Endothelial cell of umbilical vein (primary cell): ENCODE results near the gene TTC24. TPM values are rescaled to one million over a fixed set of nuclear protein-coding genes. Genes with fewer than 3 reads are reported as not detected.

ENCODE experiments used
- BruUV-seq: library from RNA; stranded (reverse); fragments of 400-500 nt; replicated peaks from 2 replicates; lab custom pipeline; 2021; lab: Mats Ljungman, UMichigan
- CTCF ChIA-PET: fragments of 300-600, 350-600 bp; sonication (Branson Sonifier 250); formaldehyde crosslinking; loops from one replicate; lab custom pipeline; 2021; ENCODE audit warnings: antibody characterized with exemption, inconsistent platforms; lab: Charles Lee
- POLR2A ChIA-PET: fragments of 300-600, 350-600 bp; sonication (Branson Sonifier 250); formaldehyde crosslinking; loops from one replicate; lab custom pipeline; 2021; ENCODE audit warnings: antibody characterized with exemption, inconsistent platforms; lab: Charles Lee
- DNase-seq: peaks from one replicate; pipeline ENCODE4 v3.0.0-alpha.2; 2011; ENCODE audit warnings: low read depth, low spot score
- FAIRE-seq: peaks from 2 replicates; lab custom pipeline; 2011; peaks lifted over from hg19 to GRCh38; lab: Jason Lieb, UNC
- H2AFZ ChIP-seq: 2 replicates; pipeline ENCODE4 v1.6.0; 2012; ENCODE audit warnings: low read depth, low read length, control low read depth, inconsistent platforms
- H3K27ac ChIP-seq: 2 replicates; pipeline ENCODE4 v1.5.1; 2011; ENCODE audit warnings: low read depth, mild to moderate bottlenecking, control low read depth, low read length, moderate library complexity; ENCODE audit not compliant: insufficient read depth
- H3K27me3 ChIP-seq, 2 experiments: 2 replicates each; pipeline versions ENCODE4 v1.6.0 to v1.6.1; 2011; ENCODE audit warnings: low read length in 2 of 2, mixed read lengths in 1 of 2; ENCODE audit not compliant: control insufficient read depth in 2 of 2, insufficient read depth in 2 of 2
- H3K36me3 ChIP-seq, 2 experiments: 2 replicates in 1 of 2; 3 replicates in 1 of 2; pipeline ENCODE4 v1.5.1; 2011; ENCODE audit warnings: low read length in 2 of 2, mild to moderate bottlenecking in 1 of 2, moderate library complexity in 1 of 2; ENCODE audit not compliant: control insufficient read depth in 2 of 2, insufficient read depth in 2 of 2; ENCODE audit errors: extremely low read depth in 1 of 2
- H3K4me1 ChIP-seq: 3 replicates; pipeline ENCODE4 v1.5.1; 2011; ENCODE audit warnings: mild to moderate bottlenecking, low read length; ENCODE audit not compliant: control insufficient read depth, insufficient read depth; ENCODE audit errors: extremely low read depth
- H3K4me2 ChIP-seq: 2 replicates; pipeline ENCODE4 v1.6.1; 2011; ENCODE audit warnings: low read length, control low read depth, mixed read lengths; ENCODE audit not compliant: insufficient read depth
- H3K4me3 ChIP-seq, 3 experiments: fragments of 200-600 bp in 1 of 3; sonication (generic), shearing (Covaris generic) in 1 of 3; replicated peaks in 1 of 3; 2 replicates each; pipeline ENCODE4 v1.5.1; 2011 to 2016; ENCODE audit warnings: control low read depth in 3 of 3, low read length in 3 of 3, mild to moderate bottlenecking in 2 of 3, inconsistent platforms in 1 of 3, low read depth in 1 of 3, moderate library complexity in 1 of 3; ENCODE audit not compliant: insufficient read depth in 1 of 3
- H3K79me2 ChIP-seq: 2 replicates; pipeline ENCODE4 v1.6.0; 2012; ENCODE audit warnings: low read length, inconsistent platforms; ENCODE audit not compliant: control insufficient read depth, insufficient read depth
- H3K9ac ChIP-seq: replicated peaks from 2 replicates; pipeline ENCODE3; 2011; ENCODE audit warnings: low read length, control low read depth; ENCODE audit not compliant: insufficient read depth; ENCODE audit errors: extremely low read depth
- H3K9me1 ChIP-seq: replicated peaks from 3 replicates; pipeline ENCODE4 v1.6.0; 2011; ENCODE audit warnings: mild to moderate bottlenecking, low read length; ENCODE audit not compliant: control insufficient read depth, insufficient read depth; ENCODE audit errors: extremely low read depth
- H3K9me3 ChIP-seq: replicated peaks from 2 replicates; pipeline ENCODE4 v1.5.1; 2012; ENCODE audit warnings: low read length, inconsistent platforms; ENCODE audit not compliant: control insufficient read depth, insufficient read depth
- H4K20me1 ChIP-seq: replicated peaks from 2 replicates; pipeline ENCODE3; 2011; ENCODE audit warnings: mild to moderate bottlenecking, low read length; ENCODE audit not compliant: control insufficient read depth, insufficient read depth; ENCODE audit errors: extremely low read depth
- EZH2 ChIP-seq: IDR thresholded peaks from 2 replicates; pipeline ENCODE4 v1.6.1; 2012; ENCODE audit warnings: borderline replicate concordance, low read depth, mild to moderate bottlenecking, moderate library complexity, low read length, inconsistent platforms; ENCODE audit not compliant: severe bottlenecking
- FOS ChIP-seq: IDR thresholded peaks from 2 replicates; pipeline ENCODE4 v1.6.1; 2011; ENCODE audit warnings: mild to moderate bottlenecking, low read length, moderate library complexity, borderline replicate concordance; ENCODE audit not compliant: insufficient read depth
- GATA2 ChIP-seq: IDR thresholded peaks from 2 replicates; pipeline ENCODE4 v1.7.0; 2011; ENCODE audit warnings: low read depth, mild to moderate bottlenecking, moderate library complexity, mixed read lengths, low read length; ENCODE audit not compliant: insufficient read length, insufficient read depth
- JUN ChIP-seq: IDR thresholded peaks from 2 replicates; pipeline ENCODE4 v1.6.1; 2011; ENCODE audit warnings: borderline replicate concordance, low read depth; ENCODE audit not compliant: insufficient read length, insufficient read depth
- MYC ChIP-seq: IDR thresholded peaks from one replicate; pipeline ENCODE4 v1.6.1; 2011; ENCODE audit warnings: mild to moderate bottlenecking, low read depth, low read length
- POLR2A ChIP-seq: IDR thresholded peaks from 2 replicates; pipeline ENCODE4 v1.6.1; 2012; ENCODE audit warnings: low read depth, mild to moderate bottlenecking, control low read depth, low read length
- POLR2AphosphoS5 ChIP-seq: IDR thresholded peaks from 2 replicates; pipeline ENCODE4 v1.6.1; 2012; ENCODE audit warnings: low read depth, mild to moderate bottlenecking, control low read depth, low read length, moderate library complexity; ENCODE audit not compliant: insufficient read depth
- dilution Hi-C: fragments of 300-500 bp; cut with MboI; formaldehyde crosslinking; loops from one replicate; pipeline ENCODE4 v1.15.0; 2019; ENCODE audit warnings: low sequenced_read_pairs; ENCODE audit not compliant: extremely low pct_ligation_motif_present
- intact Hi-C: fragments of 100-400 bp; cut with micrococcal nuclease; formaldehyde crosslinking; loops from one replicate; pipeline ENCODE4 v1.10.0; 2022
- polyA plus RNA-seq, 4 experiments: library from polyadenylated mRNA; depleted of rRNA in 3 of 4; stranded (reverse) in 3 of 4; unstranded in 1 of 4; fragments of >200 nt; gene quantifications; 2 replicates each; pipeline versions ENCODE4 v1.2.1 to v1.2.3, GENCODE V29; 2011 to 2012; ENCODE audit warnings: missing spikeins in 1 of 4
- total RNA-seq: library from RNA; stranded (reverse); gene quantifications from 2 replicates; pipeline ENCODE4 v1.2.3, GENCODE V29; 2021
- TF ChIP-seq, protein P1 (sequence below), 2 donors: IDR thresholded peaks; 1 replicate in 1 of 2; 2 replicates in 1 of 2; pipeline ENCODE4 v1.5.1; 2011; ENCODE audit warnings: low read length in 2 of 2, mild to moderate bottlenecking in 2 of 2, moderate library complexity in 2 of 2, control low read depth in 1 of 2, inconsistent platforms in 1 of 2, low read depth in 1 of 2; ENCODE audit not compliant: insufficient read depth in 1 of 2; ENCODE audit errors: extremely low read depth in 1 of 2
- TF ChIP-seq, protein P2 (sequence below): IDR thresholded peaks from 2 replicates; pipeline ENCODE4 v1.6.1; 2011; ENCODE audit not compliant: insufficient read depth, insufficient read length

Gene TTC24
- total and polyA plus RNA-seq, 2 donors (not counting 3 experiments of a cell fraction or from before 2014, with no cell fraction given) = not detected

DNA sequence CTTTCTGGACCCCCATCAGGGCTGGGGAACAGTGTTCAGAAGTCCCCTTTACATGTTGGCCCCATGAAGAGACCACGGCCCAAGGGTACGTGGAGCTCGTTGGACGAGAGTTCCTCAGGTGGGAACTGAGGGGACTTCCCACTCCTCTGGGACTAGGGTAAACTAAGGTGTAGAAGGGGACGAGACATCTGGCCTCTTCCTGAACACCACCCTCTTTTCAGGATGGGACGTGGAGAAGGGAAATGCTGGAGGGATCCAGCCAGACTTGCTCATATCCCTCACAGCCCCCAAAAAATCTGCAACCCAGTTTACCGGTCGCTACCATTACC, 14.1 kb downstream of the TTC24 start:
- no TSS peak for BruUV-seq
- dilution Hi-C loops = no loop called here

More for the DNA sequence above, 14.1 kb downstream of the TTC24 start:
- no peak for TF ChIP-seq EZH2
- TF ChIP-seq MYC = no peak
- no peak for TF ChIP-seq JUN
- TF ChIP-seq, protein P1, sequence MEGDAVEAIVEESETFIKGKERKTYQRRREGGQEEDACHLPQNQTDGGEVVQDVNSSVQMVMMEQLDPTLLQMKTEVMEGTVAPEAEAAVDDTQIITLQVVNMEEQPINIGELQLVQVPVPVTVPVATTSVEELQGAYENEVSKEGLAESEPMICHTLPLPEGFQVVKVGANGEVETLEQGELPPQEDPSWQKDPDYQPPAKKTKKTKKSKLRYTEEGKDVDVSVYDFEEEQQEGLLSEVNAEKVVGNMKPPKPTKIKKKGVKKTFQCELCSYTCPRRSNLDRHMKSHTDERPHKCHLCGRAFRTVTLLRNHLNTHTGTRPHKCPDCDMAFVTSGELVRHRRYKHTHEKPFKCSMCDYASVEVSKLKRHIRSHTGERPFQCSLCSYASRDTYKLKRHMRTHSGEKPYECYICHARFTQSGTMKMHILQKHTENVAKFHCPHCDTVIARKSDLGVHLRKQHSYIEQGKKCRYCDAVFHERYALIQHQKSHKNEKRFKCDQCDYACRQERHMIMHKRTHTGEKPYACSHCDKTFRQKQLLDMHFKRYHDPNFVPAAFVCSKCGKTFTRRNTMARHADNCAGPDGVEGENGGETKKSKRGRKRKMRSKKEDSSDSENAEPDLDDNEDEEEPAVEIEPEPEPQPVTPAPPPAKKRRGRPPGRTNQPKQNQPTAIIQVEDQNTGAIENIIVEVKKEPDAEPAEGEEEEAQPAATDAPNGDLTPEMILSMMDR (IDR thresholded peaks at IDR 0.05; ENCODE audit: extremely low read depth in 1 of 2, insufficient read depth in 1 of 2, low read depth in 1 of 2, low read length in 2 of 2) = no peak
- no peak for TF ChIP-seq POLR2A
- TF ChIP-seq FOS = no peak
- TF ChIP-seq, protein P2, sequence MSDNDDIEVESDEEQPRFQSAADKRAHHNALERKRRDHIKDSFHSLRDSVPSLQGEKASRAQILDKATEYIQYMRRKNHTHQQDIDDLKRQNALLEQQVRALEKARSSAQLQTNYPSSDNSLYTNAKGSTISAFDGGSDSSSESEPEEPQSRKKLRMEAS = no peak
- TF ChIP-seq GATA2 = no peak
- TF ChIP-seq POLR2AphosphoS5 = no peak
- Histone ChIP-seq H3K27ac (peak overlapping the region; percentile 34), H3K9ac (no peak overlapping the region), H3K9me3 (no peaks in the 10 kb centered on the region), H4K20me1 (no peaks in the 10 kb centered on the region), H3K4me1 (peaks cover 17% of the 10 kb centered on the region), H3K4me3 (no peak overlapping the region), H3K9me1 (no peaks in the 10 kb centered on the region), H2AFZ (no peak overlapping the region), H3K27me3 (no peaks in the 10 kb centered on the region), H3K4me2 (no peak overlapping the region), H3K79me2 (peaks cover 8% of the 10 kb centered on the region), H3K36me3 (peaks cover 0 to 34% of the 10 kb centered on the region in 2 experiments)
- no peak for DNase-seq
- intact Hi-C loops = loop anchor here (1.0 to 5.0 kb wide), 2 partner anchors 8 to 91 kb away; partner anchors contain the start of genes GPATCH4 and MEF2D
- POLR2A ChIA-PET = interaction anchor here (0.6 kb wide), 1 partner anchor 23 kb away, joined by 7 read pairs; no protein-coding TSS in a partner anchor
- CTCF ChIA-PET = interaction anchor here (0.7 to 4.9 kb wide), 6 partner anchors 11 to 148 kb away, joined by 3 to 32 read pairs (median 4); no protein-coding TSS in a partner anchor
- no peak for FAIRE-seq
